Liver (tissue), 9 donors: ENCODE results near the gene PLA2G3. TPM values are rescaled to one million over a fixed set of nuclear protein-coding genes. Genes with fewer than 3 reads are reported as not detected.

ENCODE experiments used
- DNase-seq: peaks from one replicate; pipeline ENCODE4 v3.0.0-alpha.2; 2017; ENCODE audit warnings: low spot score
- H3K27ac ChIP-seq, 2 donors: one replicate each; pipeline ENCODE4 v1.7.0; 2013; ENCODE audit warnings: inconsistent platforms in 2 of 2, low read length in 2 of 2, control low read depth in 1 of 2, low read depth in 1 of 2, mild to moderate bottlenecking in 1 of 2
- H3K27me3 ChIP-seq, 4 donors: one replicate each; pipeline versions ENCODE4 v1.6.1 to v1.7.0; 2013; ENCODE audit warnings: low read length in 3 of 4, inconsistent platforms in 1 of 4, mild to moderate bottlenecking in 1 of 4, moderate library complexity in 1 of 4; ENCODE audit not compliant: control insufficient read depth in 4 of 4, insufficient read depth in 4 of 4
- H3K36me3 ChIP-seq, 4 donors: one replicate each; pipeline versions ENCODE4 v1.6.1 to v1.7.0; 2013; ENCODE audit warnings: low read length in 3 of 4, mild to moderate bottlenecking in 3 of 4, low read depth in 1 of 4, moderate library complexity in 1 of 4; ENCODE audit not compliant: control insufficient read depth in 4 of 4, insufficient read depth in 3 of 4
- H3K4me1 ChIP-seq, 4 donors: one replicate each; pipeline versions ENCODE4 v1.6.1 to v1.7.0; 2013; ENCODE audit warnings: low read length in 3 of 4, mild to moderate bottlenecking in 3 of 4, moderate library complexity in 1 of 4; ENCODE audit not compliant: control insufficient read depth in 4 of 4, insufficient read depth in 4 of 4
- H3K4me3 ChIP-seq, 3 donors: one replicate each; pipeline versions ENCODE4 v1.6.1 to v1.7.0; 2013; ENCODE audit warnings: low read length in 3 of 3, control low read depth in 1 of 3, low read depth in 1 of 3, mild to moderate bottlenecking in 1 of 3
- H3K9ac ChIP-seq, 2 donors: one replicate each; pipeline ENCODE4 v1.7.0; 2013; ENCODE audit warnings: low read length in 2 of 2, mild to moderate bottlenecking in 2 of 2, moderate library complexity in 2 of 2, control low read depth in 1 of 2, low read depth in 1 of 2
- H3K9me3 ChIP-seq, 4 donors: one replicate each; pipeline versions ENCODE4 v1.6.1 to v1.7.0; 2013; ENCODE audit warnings: low read length in 3 of 4; ENCODE audit not compliant: control insufficient read depth in 4 of 4
- EGR1 ChIP-seq, 2 donors: IDR thresholded peaks; 2 replicates each; pipeline ENCODE4 v1.6.1; 2016 to 2018; ENCODE audit warnings: antibody characterized with exemption in 2 of 2, low read depth in 2 of 2
- FOXA1 ChIP-seq: IDR thresholded peaks from 2 replicates; pipeline ENCODE4 v1.6.1; 2016; ENCODE audit warnings: antibody characterized with exemption
- FOXA2 ChIP-seq: IDR thresholded peaks from 2 replicates; pipeline ENCODE4 v1.6.1; 2016; ENCODE audit warnings: antibody characterized with exemption
- HNF4A ChIP-seq, 2 donors: conservative IDR thresholded peaks; 2 replicates each; pipeline ENCODE4 v1.6.1; 2016; ENCODE audit warnings: antibody characterized with exemption in 2 of 2, mild to moderate bottlenecking in 2 of 2
- HNF4G ChIP-seq: IDR thresholded peaks from 2 replicates; pipeline ENCODE4 v1.6.1; 2016; ENCODE audit warnings: antibody characterized with exemption
- JUND ChIP-seq, 2 donors: IDR thresholded peaks; 2 replicates each; pipeline ENCODE4 v1.6.1; 2016; ENCODE audit warnings: antibody characterized with exemption in 2 of 2
- NR2F2 ChIP-seq: IDR thresholded peaks from 2 replicates; pipeline ENCODE4 v1.6.1; 2016; ENCODE audit warnings: antibody characterized with exemption
- RAD21 ChIP-seq, 2 donors: IDR thresholded peaks; 2 replicates each; pipeline ENCODE4 v1.6.1; 2016; ENCODE audit warnings: antibody characterized with exemption in 2 of 2, mild to moderate bottlenecking in 2 of 2
- RXRA ChIP-seq, 2 donors: IDR thresholded peaks; 2 replicates each; pipeline ENCODE4 v1.6.1; 2017 to 2018; ENCODE audit warnings: antibody characterized with exemption in 2 of 2, mild to moderate bottlenecking in 1 of 2
- SP1 ChIP-seq: IDR thresholded peaks from 2 replicates; pipeline ENCODE4 v1.6.1; 2018; ENCODE audit warnings: antibody characterized with exemption, mild to moderate bottlenecking
- TAF1 ChIP-seq: conservative IDR thresholded peaks from 2 replicates; pipeline ENCODE4 v1.6.1; 2016; ENCODE audit warnings: antibody characterized with exemption, mild to moderate bottlenecking
- YY1 ChIP-seq: IDR thresholded peaks from 2 replicates; pipeline ENCODE4 v1.6.1; 2016; ENCODE audit warnings: antibody characterized with exemption, mild to moderate bottlenecking
- WGBS: extraction: QIAGEN DNeasy Blood & Tissue Kit; methylation state at CpG from one replicate; pipeline ENCODE4 v1.1.7; 2013; 5-methylcytosine and 5-hydroxymethylcytosine counted together
- polyA plus RNA-seq, 2 donors: library from polyadenylated mRNA; stranded (reverse) in 1 of 2; unstranded in 1 of 2; fragments of 200-250 nt in 1 of 2; fragments of >200 nt in 1 of 2; fragmentation: Nextera tagmentation in 1 of 2; extraction: Ambion mirVana in 1 of 2; gene quantifications; one replicate each; pipeline versions ENCODE4 v1.2.1 to v1.2.3, GENCODE V29; 2013 to 2015
- total RNA-seq, 2 donors: library from RNA; depleted of rRNA; stranded (reverse); fragments of >200 nt; gene quantifications; one replicate each; pipeline ENCODE4 v1.2.3, GENCODE V29; 2014
- TF ChIP-seq, protein P1 (sequence below): IDR thresholded peaks from 2 replicates; pipeline ENCODE4 v1.6.1; 2016; ENCODE audit warnings: antibody characterized with exemption
- TF ChIP-seq, protein P2 (sequence below): IDR thresholded peaks from 2 replicates; pipeline ENCODE4 v1.6.1; 2016; ENCODE audit warnings: antibody characterized with exemption
- TF ChIP-seq, protein P3 (sequence below): fragments of 150-350 bp; IDR thresholded peaks from 2 replicates; pipeline ENCODE4 v1.5.1; 2017; ENCODE audit warnings: improper control_type of control experiment, low read depth, low read length; ENCODE audit not compliant: missing input control
- donor health status: healthy.
- donor health status: healthy.
- donor health status: healthy.
- donor health status: healthy.
- donor health status: healthy.

Gene PLA2G3, protein sequence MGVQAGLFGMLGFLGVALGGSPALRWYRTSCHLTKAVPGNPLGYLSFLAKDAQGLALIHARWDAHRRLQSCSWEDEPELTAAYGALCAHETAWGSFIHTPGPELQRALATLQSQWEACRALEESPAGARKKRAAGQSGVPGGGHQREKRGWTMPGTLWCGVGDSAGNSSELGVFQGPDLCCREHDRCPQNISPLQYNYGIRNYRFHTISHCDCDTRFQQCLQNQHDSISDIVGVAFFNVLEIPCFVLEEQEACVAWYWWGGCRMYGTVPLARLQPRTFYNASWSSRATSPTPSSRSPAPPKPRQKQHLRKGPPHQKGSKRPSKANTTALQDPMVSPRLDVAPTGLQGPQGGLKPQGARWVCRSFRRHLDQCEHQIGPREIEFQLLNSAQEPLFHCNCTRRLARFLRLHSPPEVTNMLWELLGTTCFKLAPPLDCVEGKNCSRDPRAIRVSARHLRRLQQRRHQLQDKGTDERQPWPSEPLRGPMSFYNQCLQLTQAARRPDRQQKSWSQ
- total RNA-seq (not detected), polyA plus RNA-seq (not detected)

DNA sequence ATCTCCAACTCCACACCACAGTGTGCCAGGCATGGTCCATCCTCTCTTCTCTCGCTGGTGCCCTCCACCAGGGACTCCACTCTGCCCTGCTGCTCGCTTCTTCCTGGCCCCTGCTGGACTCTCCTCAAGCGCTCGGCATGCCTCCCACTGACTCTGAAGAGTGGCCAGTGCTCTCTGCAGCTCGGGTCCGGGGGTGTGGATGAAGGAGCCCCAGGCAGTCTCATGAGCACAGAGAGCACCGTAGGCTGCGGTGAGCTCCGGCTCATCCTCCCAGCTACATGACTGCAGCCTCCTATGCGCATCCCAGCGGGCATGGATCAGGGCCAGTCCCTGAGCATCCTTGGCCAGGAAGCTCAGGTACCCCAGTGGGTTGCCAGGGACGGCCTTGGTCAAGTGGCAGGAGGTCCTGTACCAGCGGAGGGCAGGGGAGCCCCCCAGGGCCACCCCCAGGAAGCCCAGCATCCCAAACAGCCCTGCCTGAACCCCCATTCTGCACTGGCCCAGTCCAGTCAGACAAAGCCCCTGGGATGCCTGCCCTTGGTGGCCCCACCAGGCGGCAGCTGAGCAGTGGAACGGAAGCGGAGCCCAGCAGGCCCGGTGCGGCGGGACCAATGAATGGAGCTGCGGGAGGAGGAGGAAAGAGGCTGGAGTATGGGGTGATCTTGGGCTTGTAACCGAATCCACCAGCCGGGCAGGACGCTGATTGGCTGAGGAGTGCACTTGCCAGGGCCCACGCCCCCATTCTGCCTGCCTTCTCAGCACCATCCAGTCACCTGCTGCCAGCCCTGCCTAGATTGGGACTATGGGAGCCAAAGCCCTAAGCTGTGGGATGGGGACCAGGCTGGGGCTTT, at the start of gene PLA2G3:
Gene PLA2G3, minus strand, starts transcription at position 643 of the 851 bp plus-strand sequence. Its CDS starts 154 bp downstream, at position 489.
- no peaks in the 10 kb centered on the region for H3K4me1 ChIP-seq
- TF ChIP-seq FOXA1 (no peak), NR2F2 (no peak), SP1 (no peak), RXRA (IDR thresholded peaks at IDR 0.05) (no peak), YY1 (no peak), RAD21 (IDR thresholded peaks at IDR 0.05) (no peak), HNF4G (no peak), TAF1 (no peak)
- H3K4me3 ChIP-seq = no peak within 1 kb of the TSS
- no peaks in the 10 kb centered on the region for H3K9me3 ChIP-seq
- WGBS = 42% methylated on average over 24 of the region's 24 CpGs
- no peak within 1 kb of the TSS for H3K27ac ChIP-seq
- H3K36me3 ChIP-seq = no peaks in the 10 kb centered on the region
- H3K9ac ChIP-seq = no peak within 1 kb of the TSS
- no peak for DNase-seq
- no peaks in the 10 kb centered on the region for H3K27me3 ChIP-seq

DNA sequence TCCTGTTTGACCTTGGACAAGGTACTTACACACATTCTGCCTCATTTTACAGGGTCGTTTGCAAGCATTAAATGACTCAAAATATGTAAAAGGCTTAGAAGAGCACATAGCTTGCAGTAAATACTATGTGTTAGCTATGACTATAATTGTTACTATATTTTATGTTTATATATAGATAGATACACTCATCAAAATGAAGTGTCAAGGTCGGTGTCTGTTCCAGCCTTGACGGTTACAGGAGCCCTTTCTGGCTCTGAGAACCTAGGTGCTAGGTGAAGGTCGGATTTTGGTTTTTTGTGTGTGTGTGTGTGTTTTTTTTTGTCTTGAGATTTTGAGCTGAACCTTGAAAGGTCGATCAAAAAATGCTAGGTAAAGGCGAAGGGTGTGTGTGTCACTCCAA, 47.3 kb upstream of the PLA2G3 start:
- no peak overlapping the region for H3K4me3 ChIP-seq
- H3K4me1 ChIP-seq = no peaks in the 10 kb centered on the region
- WGBS = 89% methylated on average over 6 of the region's 6 CpGs
- no peaks in the 10 kb centered on the region for H3K9me3 ChIP-seq
- DNase-seq = no peak
- H3K36me3 ChIP-seq = peaks cover 4 to 22% (median 6%) of the 10 kb centered on the region in 4 donors
- H3K27ac ChIP-seq = no peak overlapping the region
- TF ChIP-seq, protein P1, sequence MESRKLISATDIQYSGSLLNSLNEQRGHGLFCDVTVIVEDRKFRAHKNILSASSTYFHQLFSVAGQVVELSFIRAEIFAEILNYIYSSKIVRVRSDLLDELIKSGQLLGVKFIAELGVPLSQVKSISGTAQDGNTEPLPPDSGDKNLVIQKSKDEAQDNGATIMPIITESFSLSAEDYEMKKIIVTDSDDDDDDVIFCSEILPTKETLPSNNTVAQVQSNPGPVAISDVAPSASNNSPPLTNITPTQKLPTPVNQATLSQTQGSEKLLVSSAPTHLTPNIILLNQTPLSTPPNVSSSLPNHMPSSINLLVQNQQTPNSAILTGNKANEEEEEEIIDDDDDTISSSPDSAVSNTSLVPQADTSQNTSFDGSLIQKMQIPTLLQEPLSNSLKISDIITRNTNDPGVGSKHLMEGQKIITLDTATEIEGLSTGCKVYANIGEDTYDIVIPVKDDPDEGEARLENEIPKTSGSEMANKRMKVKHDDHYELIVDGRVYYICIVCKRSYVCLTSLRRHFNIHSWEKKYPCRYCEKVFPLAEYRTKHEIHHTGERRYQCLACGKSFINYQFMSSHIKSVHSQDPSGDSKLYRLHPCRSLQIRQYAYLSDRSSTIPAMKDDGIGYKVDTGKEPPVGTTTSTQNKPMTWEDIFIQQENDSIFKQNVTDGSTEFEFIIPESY = no peak
- no peak for TF ChIP-seq NR2F2
- TF ChIP-seq JUND (IDR thresholded peaks at IDR 0.05) = no peak
- no peak for TF ChIP-seq FOXA2
- no peak for TF ChIP-seq RAD21 (IDR thresholded peaks at IDR 0.05)
- TF ChIP-seq EGR1 (IDR thresholded peaks at IDR 0.05; ENCODE audit: low read depth in 2 of 2) = no peak
- TF ChIP-seq HNF4G = no peak
- no peak for TF ChIP-seq FOXA1
- no peak for TF ChIP-seq RXRA (IDR thresholded peaks at IDR 0.05)
- TF ChIP-seq, protein P2, sequence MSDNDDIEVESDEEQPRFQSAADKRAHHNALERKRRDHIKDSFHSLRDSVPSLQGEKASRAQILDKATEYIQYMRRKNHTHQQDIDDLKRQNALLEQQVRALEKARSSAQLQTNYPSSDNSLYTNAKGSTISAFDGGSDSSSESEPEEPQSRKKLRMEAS = no peak
- no peak for TF ChIP-seq HNF4A (conservative IDR thresholded peaks at IDR 0.05)
- TF ChIP-seq, protein P3, sequence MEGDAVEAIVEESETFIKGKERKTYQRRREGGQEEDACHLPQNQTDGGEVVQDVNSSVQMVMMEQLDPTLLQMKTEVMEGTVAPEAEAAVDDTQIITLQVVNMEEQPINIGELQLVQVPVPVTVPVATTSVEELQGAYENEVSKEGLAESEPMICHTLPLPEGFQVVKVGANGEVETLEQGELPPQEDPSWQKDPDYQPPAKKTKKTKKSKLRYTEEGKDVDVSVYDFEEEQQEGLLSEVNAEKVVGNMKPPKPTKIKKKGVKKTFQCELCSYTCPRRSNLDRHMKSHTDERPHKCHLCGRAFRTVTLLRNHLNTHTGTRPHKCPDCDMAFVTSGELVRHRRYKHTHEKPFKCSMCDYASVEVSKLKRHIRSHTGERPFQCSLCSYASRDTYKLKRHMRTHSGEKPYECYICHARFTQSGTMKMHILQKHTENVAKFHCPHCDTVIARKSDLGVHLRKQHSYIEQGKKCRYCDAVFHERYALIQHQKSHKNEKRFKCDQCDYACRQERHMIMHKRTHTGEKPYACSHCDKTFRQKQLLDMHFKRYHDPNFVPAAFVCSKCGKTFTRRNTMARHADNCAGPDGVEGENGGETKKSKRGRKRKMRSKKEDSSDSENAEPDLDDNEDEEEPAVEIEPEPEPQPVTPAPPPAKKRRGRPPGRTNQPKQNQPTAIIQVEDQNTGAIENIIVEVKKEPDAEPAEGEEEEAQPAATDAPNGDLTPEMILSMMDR = no peak
- no peak for TF ChIP-seq SP1
- H3K27me3 ChIP-seq = no peaks in the 10 kb centered on the region
- no peak overlapping the region for H3K9ac ChIP-seq
